T-helper 1 cell (primary cell): Measurements from ENCODE around the gene MELTF.
A peak's percentile ranks its signal among the peaks of the same experiment; 100 is the strongest.
"Not testable (repeated sequence)": the region's sequence is repeated elsewhere in the genome, so short reads cannot be mapped to it uniquely, and the experiment has no call there.

Source experiments
- DNase-seq, 5 donors: peaks; one replicate each; pipeline ENCODE4 v3.0.0-alpha.2; 2012 to 2020
- total RNA-seq, 4 donors: gene quantifications; one replicate each; lab custom pipeline; 2026; lab: John Stamatoyannopoulos, UW

MELTF gene
- 1.9 to 2.1 (median 2.0) reads per million in 4 donors for total RNA-seq

DNA sequence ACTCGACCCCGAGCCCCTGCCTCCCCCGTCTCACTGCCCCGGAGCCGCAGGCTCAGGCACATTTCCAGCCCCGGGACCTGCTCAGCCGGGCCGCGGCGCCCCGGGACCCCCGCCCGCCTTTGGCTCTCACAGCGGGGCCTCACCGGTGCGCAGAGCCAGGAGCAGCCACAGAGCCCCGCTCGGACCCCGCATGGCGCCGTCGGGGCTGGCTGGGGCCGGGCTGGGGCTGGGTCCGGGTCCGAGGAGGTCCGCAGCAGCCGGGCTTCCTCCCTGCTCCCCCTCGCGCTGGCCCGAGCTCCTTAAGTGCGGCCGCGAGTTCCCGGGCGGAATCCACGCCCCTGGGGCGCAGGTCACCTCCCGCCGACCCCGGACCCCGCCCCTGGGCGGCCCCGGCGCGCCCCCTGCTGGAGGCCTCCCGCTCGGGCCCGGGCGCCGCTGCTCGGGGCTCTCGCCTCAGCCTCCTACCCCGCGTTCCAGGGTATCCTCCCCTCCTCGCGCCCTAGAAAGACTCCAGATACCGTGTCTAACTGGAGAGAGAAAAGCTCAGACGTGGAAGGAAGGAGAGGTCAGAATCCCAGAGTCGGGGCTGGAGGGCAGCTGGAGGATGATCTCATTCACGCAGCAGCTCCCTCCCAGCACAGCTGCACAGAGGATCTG is at the start of gene MELTF:
Gene MELTF (minus strand): TSS at position 307 of the 657 bp plus-strand sequence. CDS start 115 bp downstream, at position 192.
- peak; percentile 48 to 72 (median 55) for DNase-seq

DNA sequence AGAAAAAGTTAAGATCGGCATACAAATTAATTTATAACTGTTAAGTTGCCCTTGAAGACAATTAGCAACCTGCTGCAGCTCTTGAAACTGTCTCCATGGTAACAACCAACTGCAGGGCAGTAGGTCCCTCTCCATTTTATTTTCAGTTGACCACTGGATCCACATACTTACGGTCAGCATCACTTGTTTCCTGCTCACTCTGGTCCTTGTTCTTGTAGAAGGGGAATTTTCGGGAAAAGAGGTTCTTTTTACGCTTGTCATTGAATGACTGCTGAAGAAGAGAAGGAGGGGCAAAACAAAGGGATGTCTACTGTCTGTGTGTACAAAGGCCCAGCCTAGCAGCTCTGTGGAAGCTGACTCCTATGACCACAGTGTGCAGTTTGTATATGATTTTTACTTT is 46.8 kb upstream of the MELTF start:
- DNase-seq: no peak

DNA sequence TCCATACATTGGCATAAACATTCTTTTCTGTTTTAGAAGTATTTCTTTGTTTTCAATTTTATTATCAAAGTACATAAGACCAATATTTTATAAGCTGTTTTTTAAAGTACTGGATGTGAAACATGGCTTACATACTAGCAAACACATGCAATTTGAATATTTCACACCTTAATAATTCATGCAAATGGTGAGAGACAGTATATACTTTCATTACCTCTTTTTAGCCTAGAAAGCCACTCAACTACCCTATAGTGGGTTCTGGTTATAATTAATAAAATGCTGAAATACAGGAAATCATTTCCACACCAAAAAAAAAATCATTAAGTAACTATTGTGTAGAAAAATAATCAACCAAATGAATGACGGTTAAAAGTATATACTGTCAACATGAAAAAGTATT is 38.5 kb upstream of the MELTF start:
- no peak for DNase-seq

DNA sequence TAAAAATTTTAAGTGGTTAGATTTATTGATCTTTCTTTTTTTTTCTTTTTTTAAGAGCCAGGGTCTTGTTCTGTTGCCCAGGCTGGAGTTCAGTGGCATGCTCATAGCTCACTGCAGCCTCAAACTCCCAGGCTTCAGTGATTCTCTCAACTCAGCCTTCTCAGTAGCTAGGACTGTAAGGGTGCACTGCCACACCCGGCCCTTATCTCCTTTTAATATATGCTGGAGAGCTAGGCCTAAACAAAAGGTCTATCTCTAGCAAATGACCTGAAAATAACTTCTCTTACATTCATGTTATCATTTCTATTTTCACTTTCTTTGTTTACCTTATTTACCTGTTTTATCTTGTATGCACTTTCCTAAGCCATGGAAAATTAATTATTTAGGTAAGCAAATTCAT is 35.2 kb upstream of the MELTF start:
- no peak for DNase-seq

DNA sequence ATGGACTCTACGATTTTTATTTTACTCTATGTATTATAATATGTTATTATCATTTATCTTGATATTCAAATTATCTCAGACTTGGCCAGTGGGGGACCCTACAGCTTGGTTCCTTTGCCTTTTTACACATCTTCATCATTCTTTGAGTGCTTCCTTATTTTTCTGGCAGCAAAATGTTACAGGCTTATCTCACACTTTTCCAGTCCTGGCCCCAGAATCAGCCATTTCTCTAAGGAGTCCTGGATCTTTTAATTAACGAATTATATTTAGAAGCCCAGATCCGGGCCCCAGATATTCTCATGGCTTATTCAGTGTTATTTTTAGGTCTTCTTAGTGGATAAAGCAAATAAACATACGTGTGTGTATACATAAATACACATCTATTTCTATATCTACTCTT is 32.8 kb upstream of the MELTF start:
- no peak for DNase-seq

DNA sequence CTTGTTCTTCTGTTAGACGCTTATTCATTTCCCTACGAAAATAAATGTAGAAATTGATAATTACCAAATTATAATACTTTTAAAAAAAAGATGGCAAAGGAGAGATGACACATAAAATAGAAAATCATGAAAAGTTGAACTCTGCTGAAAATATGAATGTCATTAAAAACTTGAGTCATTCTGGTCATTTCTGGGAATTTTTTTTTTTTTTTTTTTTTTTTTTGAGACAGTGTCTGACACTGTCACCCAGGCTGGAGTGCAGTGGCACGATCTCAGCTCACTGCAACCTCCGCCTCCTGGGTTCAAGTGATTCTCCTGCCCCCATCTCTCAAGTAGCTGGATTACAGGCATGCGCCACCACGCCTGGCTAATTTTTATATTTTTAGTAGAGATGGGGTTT is 22.0 kb upstream of the MELTF start:
- DNase-seq: not testable (repeated sequence)

DNA sequence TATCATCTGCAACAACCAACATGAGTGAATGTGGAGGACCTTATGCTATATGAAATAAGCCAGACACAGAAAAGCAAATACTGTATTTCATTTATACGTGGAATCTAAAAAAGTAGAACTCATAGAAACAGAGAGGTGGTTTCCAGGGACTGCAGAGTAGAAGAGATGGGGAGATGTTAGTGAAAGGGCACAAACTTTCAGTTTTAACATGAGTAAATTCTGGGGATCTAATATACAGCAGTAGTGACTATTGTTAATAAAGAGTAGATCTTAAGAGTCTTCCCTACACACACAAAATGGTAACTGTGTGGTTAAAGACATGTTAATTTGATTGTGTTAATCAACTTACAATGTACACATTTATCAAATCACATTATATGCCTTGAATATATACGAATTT is 20.9 kb upstream of the MELTF start:
- no peak for DNase-seq

DNA sequence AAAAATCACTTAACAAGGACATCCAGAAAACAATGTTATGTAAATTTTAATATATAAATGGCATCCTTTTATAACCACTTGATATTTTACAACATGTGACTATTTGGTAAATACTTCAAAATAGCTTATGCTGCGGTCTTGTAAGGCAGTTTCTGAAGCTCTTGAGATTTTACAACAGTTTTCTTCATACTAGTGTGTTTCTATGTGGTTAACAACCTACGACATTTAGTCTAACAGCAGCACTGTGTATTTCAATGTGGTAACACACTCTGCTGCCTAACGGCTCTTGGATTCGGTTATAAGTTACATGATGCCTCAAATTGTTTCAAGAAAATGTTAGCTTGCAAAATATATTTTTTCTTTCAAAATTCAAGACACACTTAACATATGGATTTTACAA is 12.9 kb upstream of the MELTF start:
- no peak for DNase-seq

DNA sequence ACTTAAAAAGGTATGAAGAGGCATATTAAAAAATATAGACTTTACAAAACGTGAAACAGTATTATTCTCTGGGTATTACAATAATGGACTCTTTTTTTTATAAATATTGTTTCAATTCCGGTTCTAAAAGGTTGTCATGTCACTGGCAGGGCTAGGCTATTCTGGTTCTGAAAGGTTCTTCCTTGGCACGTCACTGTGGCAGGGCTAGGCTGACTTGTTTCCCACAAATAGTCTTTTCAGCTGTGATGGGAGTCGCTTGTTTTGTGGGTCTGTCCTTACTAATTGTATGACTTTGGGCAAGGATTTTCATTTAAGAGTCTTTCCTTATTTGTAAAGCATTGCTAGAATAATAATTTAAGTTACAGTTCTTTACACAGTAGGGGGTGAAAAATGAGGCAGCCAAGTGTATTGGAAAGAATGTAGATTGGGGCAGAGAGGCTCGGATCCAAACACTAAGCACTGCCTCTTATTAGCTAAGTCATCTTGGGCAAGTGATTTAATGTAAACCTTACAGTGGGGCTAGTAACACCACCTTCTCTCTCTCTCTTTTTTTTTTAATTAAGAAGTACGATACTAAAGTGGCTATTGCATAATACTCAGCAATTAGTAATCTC is 12.4 kb upstream of the MELTF start:
- DNase-seq: no peak

DNA sequence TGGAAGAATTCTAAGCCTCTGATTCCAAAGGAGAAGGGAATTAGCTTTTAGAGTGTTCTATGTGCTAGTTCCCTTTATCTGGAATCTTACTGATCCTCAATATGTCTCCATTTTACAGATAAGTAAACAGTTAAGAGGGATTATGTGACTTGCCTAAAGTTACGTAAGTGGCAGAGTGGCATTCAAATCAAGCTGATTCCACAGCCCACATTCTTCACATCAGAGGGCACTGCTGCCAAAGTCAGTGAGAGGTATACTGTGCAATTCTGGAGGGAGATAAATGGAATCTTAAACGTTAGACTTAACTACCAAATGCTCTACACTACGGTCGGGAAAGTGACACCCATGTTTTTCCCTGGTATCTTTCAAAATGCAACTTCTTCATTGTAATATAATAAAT is 11.0 kb upstream of the MELTF start:
- no peak for DNase-seq

DNA sequence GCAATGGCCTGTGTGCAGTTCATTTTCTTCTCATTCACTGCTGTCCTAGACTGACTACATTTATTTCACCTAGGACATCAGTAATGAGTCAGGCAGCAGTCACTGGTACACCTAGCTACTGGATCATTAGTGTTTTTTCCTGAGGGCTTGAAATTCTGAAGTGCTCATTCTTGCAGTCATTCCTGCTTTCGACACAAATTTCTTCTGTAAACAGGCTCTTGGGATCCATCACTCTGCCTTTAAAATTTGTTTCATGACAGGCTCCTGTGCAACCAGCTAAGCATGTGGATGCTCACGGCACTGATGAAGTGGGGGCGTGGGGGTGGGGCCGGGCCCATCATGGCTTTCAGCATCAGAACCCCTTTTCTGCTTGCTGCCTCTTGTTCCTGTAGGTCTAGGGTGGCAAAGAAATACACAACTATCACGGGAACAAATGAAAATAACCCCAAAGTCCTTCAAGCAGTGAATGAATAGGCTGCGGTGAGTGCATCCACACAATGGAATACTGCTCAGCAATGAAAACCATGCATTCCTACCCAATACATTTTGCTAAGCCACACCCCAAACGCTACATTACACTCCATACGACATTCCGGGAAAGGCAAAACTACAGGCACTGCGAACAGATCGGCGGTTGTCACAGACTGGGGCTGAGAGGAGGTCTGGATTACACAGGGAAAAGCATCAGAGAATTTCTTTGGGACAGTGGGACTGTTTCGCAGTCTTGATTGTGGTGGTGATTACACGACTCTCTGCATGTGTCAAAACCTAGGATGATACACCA is 9.3 kb upstream of the MELTF start:
- no peak for DNase-seq

DNA sequence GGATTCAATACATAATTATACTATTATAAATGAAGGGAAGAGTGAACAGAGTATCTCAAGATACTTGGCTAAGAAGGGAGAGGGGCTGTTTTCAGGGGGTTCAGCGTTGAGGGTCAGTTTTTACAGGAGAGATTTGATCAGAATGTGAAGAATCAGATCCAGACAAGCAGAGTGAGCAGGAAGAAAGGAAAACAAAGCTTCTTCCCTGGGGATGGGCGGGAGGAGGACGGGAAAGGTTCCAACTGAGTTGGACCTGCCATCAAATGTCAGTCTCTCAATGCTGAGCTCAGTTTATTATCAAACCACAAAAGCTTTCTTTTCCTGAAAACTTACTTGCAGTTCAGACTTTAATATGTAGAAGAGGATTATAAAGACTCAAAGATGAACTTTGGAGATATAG is 6.0 kb upstream of the MELTF start:
- no peak for DNase-seq

DNA sequence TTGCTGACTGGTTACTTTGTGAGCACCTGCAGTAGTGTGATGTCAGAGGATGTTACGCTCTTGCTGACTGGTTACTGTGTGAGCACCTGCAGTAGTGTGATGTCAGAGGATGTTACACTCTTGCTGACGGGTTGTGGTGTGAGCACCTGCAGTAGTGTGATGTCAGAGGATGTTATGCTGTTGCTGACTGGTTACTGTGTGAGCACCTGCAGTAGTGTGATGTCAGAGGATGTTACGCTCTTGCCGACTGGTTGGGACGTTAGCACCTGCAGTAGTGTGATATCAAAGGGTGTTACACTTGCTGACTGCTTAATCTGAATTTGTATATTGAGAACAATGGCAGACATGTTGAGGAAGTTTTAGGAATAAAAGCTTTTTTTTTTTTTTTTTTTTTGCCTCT is 5.2 kb upstream of the MELTF start:
- not testable (repeated sequence) for DNase-seq

DNA sequence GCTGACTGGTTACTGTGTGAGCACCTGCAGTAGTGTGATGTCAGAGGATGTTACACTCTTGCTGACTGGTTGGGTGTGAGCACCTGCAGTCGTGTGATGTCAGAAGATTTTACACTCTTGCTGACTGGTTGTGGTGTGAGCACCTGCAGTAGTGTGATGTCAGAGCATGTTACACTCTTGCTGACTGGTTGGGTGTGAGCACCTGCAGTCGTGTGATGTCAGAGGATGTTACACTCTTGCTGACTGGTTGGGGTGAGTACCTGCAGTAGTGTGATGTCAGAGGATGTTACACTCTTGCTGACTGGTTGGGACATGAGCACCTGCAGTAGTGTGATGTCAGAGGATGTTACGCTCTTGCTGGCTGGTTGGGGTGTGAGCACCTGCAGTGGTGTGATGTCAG is 4.1 kb upstream of the MELTF start:
- not testable (repeated sequence) for DNase-seq

DNA sequence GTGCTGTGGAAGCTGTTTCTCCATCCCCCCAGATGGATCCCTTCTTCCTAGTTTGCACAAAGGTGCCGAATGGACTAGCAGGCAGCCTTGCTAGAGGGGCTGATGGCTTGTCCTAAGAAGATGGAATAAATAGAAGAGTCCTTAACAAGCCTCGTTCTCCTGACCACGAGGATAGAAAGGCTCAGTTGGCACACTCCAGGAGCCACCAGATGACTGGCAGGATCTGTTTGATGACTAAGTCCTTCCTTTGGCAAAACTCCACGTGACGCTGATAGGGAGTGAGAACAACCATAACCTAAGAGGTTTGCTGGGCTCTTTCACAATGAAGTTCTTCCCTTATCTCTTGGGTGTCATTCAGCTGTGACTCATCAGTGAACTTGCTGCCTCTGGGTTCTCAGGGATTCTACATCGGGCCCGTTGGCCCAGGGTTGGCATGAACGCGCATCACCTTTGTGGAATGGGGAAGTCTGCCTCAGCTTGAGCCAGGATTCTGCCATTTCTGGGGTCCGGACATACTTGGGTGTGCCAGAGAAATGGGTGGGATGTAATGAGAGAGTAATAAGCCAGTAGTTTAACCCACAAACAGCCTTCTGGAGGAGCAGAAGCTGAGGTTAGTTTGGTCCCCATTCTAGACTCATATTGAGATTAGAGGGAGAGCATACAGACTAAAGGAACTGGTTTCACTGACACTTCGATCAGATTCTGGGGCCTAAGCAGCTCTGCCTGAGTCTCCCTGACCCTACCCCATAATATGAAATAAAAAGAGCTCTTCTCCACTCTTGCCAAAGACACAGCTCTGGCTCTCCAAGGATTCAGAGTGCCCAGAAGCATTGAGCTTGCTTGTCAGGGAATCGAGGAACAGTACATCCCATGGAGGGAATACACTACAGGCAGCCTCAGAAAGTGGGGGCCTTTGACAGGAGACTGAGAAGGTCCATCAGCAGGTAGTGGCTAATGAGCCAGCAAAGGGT is 2.0 kb upstream of the MELTF start:
- peak in 1 of 5 donors; percentile 27 for DNase-seq

DNA sequence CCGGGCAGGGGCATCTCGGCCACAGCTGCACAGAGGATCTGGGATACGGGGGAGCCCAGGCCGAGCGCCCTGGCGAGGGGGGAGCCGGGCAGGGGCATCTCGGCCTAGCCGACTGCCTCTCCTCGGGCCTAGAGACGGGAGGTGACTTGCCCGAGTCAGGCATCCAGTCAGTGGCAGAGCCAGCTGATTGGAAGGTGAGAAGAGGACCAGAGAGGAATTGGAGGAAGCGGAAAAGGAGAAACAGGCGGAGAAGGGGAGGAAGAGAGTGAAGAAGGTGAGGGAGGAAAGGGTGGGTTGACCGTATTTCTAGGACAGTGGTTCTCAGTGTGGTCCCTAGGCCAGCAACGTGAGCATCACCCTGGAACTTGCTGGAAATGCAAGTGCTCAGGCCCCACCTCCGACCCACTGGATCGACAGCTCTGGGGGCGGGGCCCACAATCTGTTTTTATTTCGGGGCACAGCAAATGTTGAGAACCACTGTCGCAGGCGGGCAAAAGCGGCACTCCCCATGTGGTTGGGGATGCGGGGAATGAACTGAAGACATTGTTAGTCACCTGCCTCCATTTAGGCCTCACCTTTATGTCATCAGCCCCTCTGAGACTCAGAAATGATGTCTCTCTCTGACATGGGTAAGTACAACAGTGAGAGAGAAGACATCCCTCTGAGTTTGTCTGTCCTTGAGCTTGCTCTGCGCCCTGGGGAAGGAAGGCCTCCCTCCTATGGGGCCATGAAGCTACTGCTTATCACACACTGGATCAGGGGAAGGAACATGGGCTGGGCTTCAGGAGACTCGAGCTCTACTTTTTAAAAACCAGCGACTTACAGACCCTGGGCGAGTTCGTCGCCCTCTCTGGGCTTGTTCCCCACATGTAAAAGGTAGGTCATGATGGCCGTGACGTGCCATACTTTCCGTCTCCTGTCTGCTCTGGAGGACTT is 1.0 kb upstream of the MELTF start:
- DNase-seq: no peak

DNA sequence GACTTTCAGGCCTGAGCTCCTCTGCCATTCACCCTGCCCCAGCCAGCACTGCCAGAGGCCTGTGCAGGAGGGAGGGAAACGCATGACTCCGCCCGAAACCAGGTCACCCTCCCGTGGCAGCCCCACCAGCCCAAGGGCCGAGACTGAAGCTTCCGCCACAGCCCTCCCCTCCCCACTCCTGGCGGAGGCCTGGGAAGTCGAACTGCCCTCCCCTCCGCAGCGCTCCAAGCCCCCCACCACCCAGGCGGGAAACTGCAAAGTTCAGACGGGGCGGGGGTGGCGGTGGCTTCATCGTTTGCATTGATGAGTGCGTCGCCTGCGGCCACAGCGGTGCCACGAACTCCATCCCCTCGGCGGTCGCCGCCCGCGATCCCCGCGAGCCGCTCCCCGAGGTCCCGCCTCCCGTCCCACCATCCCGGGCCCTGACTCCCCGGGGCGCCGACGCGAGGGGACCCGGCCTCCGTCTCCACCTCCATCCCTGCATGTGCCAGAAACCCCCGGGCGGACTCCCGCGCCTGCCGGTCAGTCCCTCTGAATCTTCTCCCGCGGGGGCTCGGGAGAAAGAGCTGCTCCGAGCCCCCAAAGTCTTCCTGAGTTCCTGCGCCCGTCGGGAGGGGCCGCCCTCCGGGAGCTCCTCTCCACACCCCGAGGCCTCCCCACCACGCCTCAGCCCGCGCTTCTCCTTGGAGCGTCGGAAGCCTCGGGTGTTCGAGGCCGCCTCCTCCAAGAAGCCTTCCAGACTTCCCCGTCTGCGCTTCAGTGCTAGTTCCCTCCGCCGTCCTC is 698 bp downstream of the MELTF start:
- no peak for DNase-seq

DNA sequence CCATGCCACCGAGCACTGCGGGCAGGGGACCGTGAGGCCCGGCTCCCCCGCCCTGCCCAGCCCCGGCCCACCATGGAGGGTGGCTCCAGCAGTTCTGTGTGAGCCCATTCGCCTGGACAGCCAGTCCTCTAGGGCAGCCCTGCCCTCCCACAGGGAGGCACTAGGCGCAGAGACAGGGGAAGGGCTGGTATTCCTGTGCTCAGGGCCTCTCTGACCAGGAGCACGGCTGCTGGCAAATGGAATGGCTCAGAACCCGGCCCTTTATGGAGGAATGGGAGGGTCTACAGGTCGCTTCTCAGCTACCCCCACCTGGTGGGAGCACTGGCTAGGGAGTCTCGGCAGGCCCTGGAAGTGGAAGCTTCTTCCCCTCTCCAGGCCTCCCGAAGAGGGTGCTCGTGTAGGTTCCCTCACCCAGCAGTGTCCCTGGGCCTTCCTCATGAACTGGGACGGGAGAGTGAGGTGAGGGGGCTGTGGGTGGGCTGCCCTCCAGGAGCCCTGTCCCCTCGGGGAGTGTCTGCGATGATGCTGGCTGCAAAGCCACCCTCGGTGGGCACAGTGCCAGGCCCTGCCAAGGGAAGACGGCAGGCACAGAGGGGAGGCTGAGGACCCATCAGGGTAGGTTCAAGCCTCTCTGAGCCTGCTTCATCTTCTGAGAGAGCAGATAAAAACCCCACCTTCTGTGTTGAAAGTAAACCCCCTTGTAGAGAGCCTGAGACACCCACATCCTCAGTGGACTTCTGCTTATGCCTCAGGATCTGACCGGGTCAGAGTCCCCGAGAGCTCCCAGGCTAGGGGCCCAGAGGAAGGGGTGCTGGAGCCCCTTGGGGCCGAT is 1.5 kb downstream of the MELTF start:
- no peak for DNase-seq

DNA sequence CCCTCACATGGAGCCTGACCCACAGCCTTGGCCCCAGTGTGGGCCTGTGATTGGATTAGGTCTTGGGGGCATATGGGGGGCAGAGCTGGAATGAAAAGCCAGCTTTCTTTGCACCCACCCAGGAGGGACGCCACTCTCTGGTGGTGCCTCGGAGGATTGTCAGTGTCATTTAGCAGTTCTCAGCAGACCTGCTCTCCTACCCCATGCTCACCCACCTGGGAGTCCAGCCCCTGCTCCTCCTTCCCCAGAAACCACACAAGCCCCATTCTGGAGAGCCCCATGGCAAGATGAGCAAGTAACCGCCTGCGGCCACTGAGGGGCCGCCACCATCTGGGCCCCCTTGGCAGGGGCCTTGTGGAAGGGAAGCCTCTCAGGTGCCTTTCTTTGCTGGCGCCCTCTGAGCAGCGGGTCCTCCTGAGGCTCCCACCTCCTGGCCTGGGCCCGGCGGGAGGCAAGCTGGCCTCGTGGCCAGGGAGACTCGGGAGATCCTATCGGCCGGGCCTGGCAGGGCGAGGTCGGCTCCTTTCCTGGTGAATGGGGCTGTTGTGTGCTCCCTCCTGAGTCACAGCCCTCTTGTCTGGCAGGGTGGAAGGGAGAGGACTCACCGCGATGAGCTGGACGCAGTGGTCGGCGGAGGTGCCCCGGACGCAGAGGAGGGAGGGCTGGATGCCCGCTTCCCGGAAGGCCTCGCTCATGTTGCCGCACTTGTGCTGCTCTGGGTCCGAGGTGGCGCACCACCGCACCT is 2.3 kb downstream of the MELTF start:
- DNase-seq: no peak
